Colonic mucosa (tissue), 4 donors: ENCODE results near the gene KIF6. TPM values are rescaled to one million over a fixed set of nuclear protein-coding genes. Genes with fewer than 3 reads are reported as not detected.
A peak's percentile ranks its signal among the peaks of the same experiment; 100 is the strongest.

Experiments used
- DNase-seq: peaks from one replicate; pipeline ENCODE4 v3.0.0-alpha.2; 2020
- H3K27ac ChIP-seq: fragments of 200-600 bp; one replicate; pipeline ENCODE4 v1.8.0; 2021
- H3K27me3 ChIP-seq: fragments of 200-600 bp; one replicate; pipeline ENCODE4 v1.8.0; 2021
- H3K36me3 ChIP-seq: fragments of 200-600 bp; one replicate; pipeline ENCODE4 v1.8.0; 2021
- H3K4me1 ChIP-seq: fragments of 200-600 bp; one replicate; pipeline ENCODE4 v1.8.0; 2021; ENCODE audit warnings: mild to moderate bottlenecking
- H3K4me3 ChIP-seq: fragments of 200-600 bp; one replicate; pipeline ENCODE4 v1.8.0; 2021
- H3K9ac ChIP-seq, 2 donors: one replicate each; pipeline ENCODE4 v1.7.0; 2013; ENCODE audit warnings: control low read depth in 2 of 2, low read depth in 2 of 2, low read length in 2 of 2
- H3K9me3 ChIP-seq: fragments of 200-600 bp; one replicate; pipeline ENCODE4 v1.8.0; 2021
- intact Hi-C: fragments of 100-400 bp; cut with DNase I; formaldehyde crosslinking; loops from one replicate; pipeline ENCODE4 v1.14.1; 2022
- total RNA-seq, 2 donors: library from RNA; stranded (reverse); fragmentation: NEBNext Ultra II Directional in 1 of 2; extraction: Animal tissue kit (Norgen Biotek cat#: 25700) in 1 of 2; gene quantifications; one replicate each; pipeline ENCODE4 v1.2.1, GENCODE V29; 2021
- TF ChIP-seq, protein P1 (sequence below): fragments of 200-600 bp; IDR thresholded peaks from one replicate; pipeline ENCODE4 v1.8.0; 2022; ENCODE audit warnings: antibody characterized with exemption, mild to moderate bottlenecking
- donor health status: healthy.
- donor health status: DM: no; HTN: no; CAD: no.
- donor health status: DM: no; HTN: no; CAD: no.

The KIF6 gene
- total RNA-seq, 2 donors from 2014 or later: 0.08 to 0.17 TPM

DNA sequence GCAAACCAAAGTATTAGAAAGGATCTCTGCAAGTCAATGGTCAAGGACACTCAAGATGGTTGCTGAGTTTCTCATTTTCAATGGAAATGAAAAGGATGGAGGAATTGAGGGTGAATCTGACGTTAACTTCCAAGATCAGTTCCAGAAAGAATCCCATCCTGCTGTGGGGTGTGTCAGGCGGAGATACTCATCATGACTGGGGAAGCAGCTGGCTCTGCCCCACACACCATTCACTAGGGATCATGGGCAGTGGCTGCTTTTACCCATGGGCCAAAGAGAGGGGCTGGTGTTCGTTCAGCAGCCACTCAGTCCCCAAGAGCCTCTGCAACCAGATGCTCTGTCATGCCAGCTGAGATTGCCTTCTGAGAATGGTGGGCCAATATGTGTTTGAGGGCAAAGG, 300.4 kb downstream of the KIF6 start:
- no peak for DNase-seq
- no peaks in the 10 kb centered on the region for H3K9me3 ChIP-seq
- H3K36me3 ChIP-seq: no peaks in the 10 kb centered on the region
- H3K4me1 ChIP-seq: no peaks in the 10 kb centered on the region
- intact Hi-C loops: no loop called here
- H3K27me3 ChIP-seq: no peaks in the 10 kb centered on the region
- no peak overlapping the region for H3K4me3 ChIP-seq
- TF ChIP-seq, protein P1, sequence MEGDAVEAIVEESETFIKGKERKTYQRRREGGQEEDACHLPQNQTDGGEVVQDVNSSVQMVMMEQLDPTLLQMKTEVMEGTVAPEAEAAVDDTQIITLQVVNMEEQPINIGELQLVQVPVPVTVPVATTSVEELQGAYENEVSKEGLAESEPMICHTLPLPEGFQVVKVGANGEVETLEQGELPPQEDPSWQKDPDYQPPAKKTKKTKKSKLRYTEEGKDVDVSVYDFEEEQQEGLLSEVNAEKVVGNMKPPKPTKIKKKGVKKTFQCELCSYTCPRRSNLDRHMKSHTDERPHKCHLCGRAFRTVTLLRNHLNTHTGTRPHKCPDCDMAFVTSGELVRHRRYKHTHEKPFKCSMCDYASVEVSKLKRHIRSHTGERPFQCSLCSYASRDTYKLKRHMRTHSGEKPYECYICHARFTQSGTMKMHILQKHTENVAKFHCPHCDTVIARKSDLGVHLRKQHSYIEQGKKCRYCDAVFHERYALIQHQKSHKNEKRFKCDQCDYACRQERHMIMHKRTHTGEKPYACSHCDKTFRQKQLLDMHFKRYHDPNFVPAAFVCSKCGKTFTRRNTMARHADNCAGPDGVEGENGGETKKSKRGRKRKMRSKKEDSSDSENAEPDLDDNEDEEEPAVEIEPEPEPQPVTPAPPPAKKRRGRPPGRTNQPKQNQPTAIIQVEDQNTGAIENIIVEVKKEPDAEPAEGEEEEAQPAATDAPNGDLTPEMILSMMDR: no peak
- no peak overlapping the region for H3K9ac ChIP-seq
- no peak overlapping the region for H3K27ac ChIP-seq

DNA sequence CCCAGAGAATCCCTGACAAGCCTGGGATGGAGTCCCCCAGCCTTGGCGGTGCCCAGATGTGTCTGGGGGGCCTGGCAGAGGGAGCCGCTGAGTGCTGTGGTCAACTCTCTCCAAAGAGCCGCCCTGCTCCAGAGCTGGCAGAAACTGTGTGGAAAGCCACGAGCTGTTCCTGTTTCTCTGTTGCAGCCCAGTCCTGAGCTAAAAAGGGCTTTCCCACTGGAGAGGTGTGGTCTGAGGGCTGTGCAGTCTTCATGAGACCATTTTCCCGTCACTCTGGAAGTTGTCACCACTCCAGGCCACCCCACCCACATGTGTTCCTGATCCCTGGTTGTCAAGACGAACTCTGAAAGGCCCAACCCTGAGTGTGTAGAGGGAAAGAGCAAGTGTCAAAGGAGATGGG, 303.0 kb downstream of the KIF6 start:
- no peaks in the 10 kb centered on the region for H3K36me3 ChIP-seq
- H3K27ac ChIP-seq: no peak overlapping the region
- H3K27me3 ChIP-seq: no peaks in the 10 kb centered on the region
- H3K4me3 ChIP-seq: no peak overlapping the region
- TF ChIP-seq, protein P1: no peak
- H3K9ac ChIP-seq: no peak overlapping the region
- no peaks in the 10 kb centered on the region for H3K4me1 ChIP-seq
- H3K9me3 ChIP-seq: no peaks in the 10 kb centered on the region
- no peak for DNase-seq
- intact Hi-C loops: no loop called here

DNA sequence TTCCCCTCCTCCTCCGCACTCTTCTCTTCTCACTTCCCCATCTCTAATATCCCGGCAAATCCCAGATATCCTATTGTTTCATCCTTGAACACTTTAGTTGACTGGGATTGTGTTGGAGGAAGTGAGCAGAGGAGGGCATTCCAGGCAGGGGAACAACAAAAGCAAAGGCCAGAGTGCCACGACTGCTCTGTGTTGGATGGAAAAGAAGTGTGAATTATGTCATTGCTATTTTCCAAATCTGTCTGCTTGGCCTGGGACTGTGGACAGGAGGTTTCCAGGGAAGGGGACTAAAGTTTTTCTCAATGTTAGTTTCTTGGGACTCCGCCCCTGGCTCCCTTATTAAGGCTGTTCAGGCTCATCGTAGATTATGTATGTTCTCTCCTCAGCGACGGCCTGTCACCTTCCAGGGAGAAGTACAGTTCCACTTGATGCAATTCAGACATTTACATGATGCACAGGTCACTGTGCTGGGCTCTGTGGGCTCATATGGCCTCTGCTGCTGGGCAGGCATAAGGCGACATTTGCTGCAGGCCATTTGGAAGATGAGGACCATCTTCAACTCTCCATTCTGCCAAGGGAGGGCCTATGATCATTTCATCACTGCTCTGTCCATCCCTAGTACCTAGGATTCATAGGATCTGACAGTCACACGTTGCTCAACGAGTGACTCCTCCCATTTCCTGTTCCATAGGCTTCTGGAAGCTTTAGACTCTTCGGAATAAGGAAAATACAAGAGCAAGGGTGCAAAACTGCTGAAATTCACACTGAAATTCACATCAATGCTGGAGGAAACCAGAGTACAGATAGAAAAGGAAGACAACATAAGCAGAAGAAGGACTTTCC, 303.6 kb downstream of the KIF6 start:
- no peaks in the 10 kb centered on the region for H3K4me1 ChIP-seq
- H3K36me3 ChIP-seq: no peaks in the 10 kb centered on the region
- no peak for DNase-seq
- H3K4me3 ChIP-seq: no peak overlapping the region
- no peaks in the 10 kb centered on the region for H3K27me3 ChIP-seq
- no peaks in the 10 kb centered on the region for H3K9me3 ChIP-seq
- H3K9ac ChIP-seq: no peak overlapping the region
- H3K27ac ChIP-seq: no peak overlapping the region
- TF ChIP-seq, protein P1: no peak
- intact Hi-C loops: no loop called here

DNA sequence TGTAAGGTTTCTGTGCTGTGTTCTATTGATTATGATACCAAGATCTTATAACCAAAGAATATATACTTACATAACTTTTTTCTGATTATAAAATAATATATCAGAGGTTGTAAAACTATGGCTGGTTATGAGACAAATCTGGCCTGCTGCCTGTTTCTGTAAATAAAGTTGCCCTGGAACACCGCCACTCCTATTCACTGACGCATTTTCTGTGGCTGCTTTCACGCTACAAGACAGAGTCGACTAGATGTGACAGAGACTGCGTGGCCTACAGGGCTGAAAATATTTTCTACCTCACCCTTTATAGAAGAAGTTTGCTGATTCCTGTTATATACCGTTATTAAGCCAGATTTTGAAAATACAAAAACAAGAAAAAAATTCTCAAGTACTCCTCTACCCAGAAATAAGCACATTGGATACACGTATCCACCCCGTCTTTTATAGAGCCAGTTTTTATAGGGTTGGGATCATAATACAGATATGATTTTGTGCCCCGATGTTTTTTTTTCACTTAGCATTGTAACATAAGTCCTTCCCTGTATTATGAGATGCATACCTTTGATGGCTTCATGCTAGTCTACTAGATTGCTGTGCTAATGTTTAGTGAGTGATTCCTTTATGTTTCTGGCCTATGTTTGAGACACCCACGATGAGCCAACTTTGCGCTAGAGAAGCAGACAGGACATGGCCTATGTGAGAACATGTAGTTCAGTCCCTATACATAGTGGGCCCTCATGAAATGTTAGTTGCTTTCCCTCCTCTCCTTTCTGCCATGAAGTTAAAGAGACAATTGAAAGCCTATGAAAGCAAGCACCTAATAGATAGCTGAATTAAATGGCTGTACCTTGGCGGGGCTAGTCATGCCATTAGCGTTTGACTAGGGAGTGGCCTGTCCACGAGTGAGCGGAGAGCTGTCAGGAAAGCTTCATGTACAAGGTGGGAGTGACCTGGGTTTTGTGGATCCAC, 304.6 kb downstream of the KIF6 start:
- DNase-seq: peak; percentile 39

DNA sequence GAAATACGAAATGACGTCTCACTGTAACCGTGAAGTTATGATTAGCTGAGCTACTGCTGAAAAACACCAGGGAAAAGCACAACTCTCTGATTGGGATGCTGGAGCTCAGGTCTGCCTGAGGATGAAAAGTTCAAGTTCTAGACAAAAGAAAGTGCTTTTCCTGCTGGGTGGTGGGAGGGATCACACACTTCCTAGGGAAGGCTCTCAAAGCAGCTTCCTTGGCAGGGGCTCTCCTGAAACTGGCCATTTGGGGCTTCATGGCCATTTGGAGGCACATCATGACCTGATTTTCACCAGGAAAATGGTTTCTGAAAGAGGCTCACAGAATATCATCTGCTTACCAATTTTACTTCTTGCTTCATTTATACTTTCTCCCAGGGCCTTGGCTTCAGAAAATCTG, 305.6 kb downstream of the KIF6 start:
- H3K9ac ChIP-seq: no peak overlapping the region
- H3K4me1 ChIP-seq: no peaks in the 10 kb centered on the region
- no peak overlapping the region for H3K27ac ChIP-seq
- H3K27me3 ChIP-seq: no peaks in the 10 kb centered on the region
- intact Hi-C loops: no loop called here
- DNase-seq: no peak
- no peaks in the 10 kb centered on the region for H3K9me3 ChIP-seq
- H3K36me3 ChIP-seq: no peaks in the 10 kb centered on the region
- TF ChIP-seq, protein P1: no peak
- no peak overlapping the region for H3K4me3 ChIP-seq

More for the DNA sequence above, 304.6 kb downstream of the KIF6 start:
- Histone ChIP-seq H3K9me3 (no peaks in the 10 kb centered on the region), H3K4me1 (no peaks in the 10 kb centered on the region), H3K27me3 (no peaks in the 10 kb centered on the region), H3K27ac (no peak overlapping the region), H3K36me3 (no peaks in the 10 kb centered on the region), H3K4me3 (no peak overlapping the region), H3K9ac (no peak overlapping the region)
- intact Hi-C loops: no loop called here
- TF ChIP-seq, protein P1: no peak
